Upper lobe of right lung (tissue), 1 donor: Measurements from ENCODE around the gene URM1. TPM values are rescaled to one million over a fixed set of nuclear protein-coding genes. Genes with fewer than 3 reads are reported as not detected.

Experiments
- ATAC-seq: fragments of 200-7000 bp; cut with Tn5 transposase; one replicate; pipeline ENCODE4 v1.9.1; 2020; ENCODE audit warnings: mild to moderate bottlenecking, moderate library complexity
- DNase-seq: peaks from one replicate; pipeline ENCODE4 v3.0.0-alpha.2; 2020
- H3K27ac ChIP-seq: fragments of 200-600 bp; one replicate; pipeline ENCODE4 v1.8.0; 2022
- H3K27me3 ChIP-seq: fragments of 200-600 bp; one replicate; pipeline ENCODE4 v1.8.0; 2022; ENCODE audit warnings: mild to moderate bottlenecking
- H3K36me3 ChIP-seq: fragments of 200-600 bp; one replicate; pipeline ENCODE4 v1.8.0; 2022
- H3K4me1 ChIP-seq: fragments of 200-600 bp; one replicate; pipeline ENCODE4 v1.8.0; 2022
- H3K4me3 ChIP-seq: fragments of 200-600 bp; one replicate; pipeline ENCODE4 v1.8.0; 2022; ENCODE audit warnings: mild to moderate bottlenecking
- H3K9me3 ChIP-seq: fragments of 200-600 bp; one replicate; pipeline ENCODE4 v1.8.0; 2022
- CTCF ChIP-seq: fragments of 200-600 bp; IDR thresholded peaks from one replicate; pipeline ENCODE4 v1.8.0; 2022; ENCODE audit warnings: antibody characterized with exemption
- intact Hi-C: fragments of 100-400 bp; cut with DNase I; formaldehyde crosslinking; loops from one replicate; pipeline ENCODE4 v1.11.0; 2022
- total RNA-seq: library from RNA; stranded (reverse); fragmentation: NEBNext Ultra II Directional; extraction: Animal tissue kit (Norgen Biotek cat#: 25700); gene quantifications from one replicate; pipeline ENCODE4 v1.2.1, GENCODE V29; 2021
- donor health status: DM: no; HTN: yes; CAD: no; lungs with severe emphysema.

URM1 gene
- total RNA-seq, 1 donor from 2014 or later = 56.5 TPM

DNA sequence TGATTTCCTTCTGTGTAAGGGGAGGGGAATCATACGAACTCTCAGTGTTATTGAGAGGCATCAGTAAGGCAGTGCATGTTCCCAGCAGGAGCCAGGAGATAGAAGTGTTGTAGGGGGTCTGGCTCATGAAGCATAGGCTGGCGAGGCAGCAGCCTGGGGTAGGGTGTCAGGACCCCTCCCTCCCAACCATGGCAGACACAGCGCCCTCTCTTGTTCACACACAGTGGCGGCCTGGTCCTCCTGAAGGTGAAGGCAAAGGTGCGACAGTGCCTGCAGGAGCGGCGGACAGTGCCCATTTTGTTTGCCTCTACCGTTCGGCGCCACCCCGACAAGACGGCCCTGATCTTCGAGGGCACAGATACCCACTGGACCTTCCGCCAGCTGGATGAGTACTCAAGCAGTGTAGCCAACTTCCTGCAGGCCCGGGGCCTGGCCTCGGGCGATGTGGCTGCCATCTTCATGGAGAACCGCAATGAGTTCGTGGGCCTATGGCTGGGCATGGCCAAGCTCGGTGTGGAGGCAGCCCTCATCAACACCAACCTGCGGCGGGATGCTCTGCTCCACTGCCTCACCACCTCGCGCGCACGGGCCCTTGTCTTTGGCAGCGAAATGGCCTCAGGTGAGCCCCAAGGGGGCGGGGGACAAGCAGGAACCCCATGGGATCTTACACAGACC, 26.1 kb upstream of the URM1 start:
- H3K4me3 ChIP-seq = no peak overlapping the region
- DNase-seq (no peak), ATAC-seq (no peak)
- H3K27ac ChIP-seq = no peak overlapping the region
- H3K36me3 ChIP-seq = peaks cover 70% of the 10 kb centered on the region
- peaks cover 4% of the 10 kb centered on the region for H3K4me1 ChIP-seq
- H3K9me3 ChIP-seq = no peaks in the 10 kb centered on the region
- intact Hi-C loops = loop anchor here (10.0 kb wide), 1 partner anchor 50 kb away; no protein-coding TSS in a partner anchor
- H3K27me3 ChIP-seq = no peaks in the 10 kb centered on the region
- no peak for TF ChIP-seq CTCF

- no peak overlapping the region for H3K4me3 ChIP-seq
- H3K9me3 ChIP-seq = no peaks in the 10 kb centered on the region
- DNase-seq (no peak), ATAC-seq (no peak)
- no peaks in the 10 kb centered on the region for H3K4me1 ChIP-seq
- no peak overlapping the region for H3K27ac ChIP-seq
- no peaks in the 10 kb centered on the region for H3K27me3 ChIP-seq
- peaks cover 76% of the 10 kb centered on the region for H3K36me3 ChIP-seq
- no peak for TF ChIP-seq CTCF
- intact Hi-C loops = loop anchor here (10.0 kb wide), 1 partner anchor 54 kb away; no protein-coding TSS in a partner anchor
These were observed 22.0 kb upstream of the URM1 start for GRCh38 chr9:128349125-128349524.

DNA sequence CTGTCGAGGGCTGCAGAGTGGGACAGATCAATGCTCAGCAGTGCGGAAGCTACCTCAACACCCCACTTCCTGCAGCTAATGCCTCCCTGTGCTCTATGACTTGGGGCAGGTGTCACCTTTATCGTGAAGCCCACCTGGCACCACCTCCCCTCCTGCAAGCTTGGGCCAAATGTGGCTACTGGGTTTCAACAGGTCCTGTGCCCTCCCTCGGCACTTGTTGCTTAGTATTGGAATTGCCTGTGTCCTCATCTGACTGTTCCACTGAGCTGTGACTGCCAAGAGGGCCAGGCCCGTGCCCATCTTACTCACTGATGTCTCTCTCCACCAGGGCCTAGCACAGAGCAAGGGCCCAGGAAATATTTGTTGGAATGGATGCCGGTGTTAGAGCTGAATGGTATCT, 21.4 kb upstream of the URM1 start:
- H3K27ac ChIP-seq = no peak overlapping the region
- H3K36me3 ChIP-seq = peaks cover 70% of the 10 kb centered on the region
- TF ChIP-seq CTCF = no peak
- no peaks in the 10 kb centered on the region for H3K27me3 ChIP-seq
- intact Hi-C loops = loop anchor here (10.0 kb wide), 1 partner anchor 55 kb away; no protein-coding TSS in a partner anchor
- H3K4me3 ChIP-seq = no peak overlapping the region
- ATAC-seq = no peak
- H3K4me1 ChIP-seq = no peaks in the 10 kb centered on the region
- no peaks in the 10 kb centered on the region for H3K9me3 ChIP-seq
- no peak for DNase-seq

GRCh38 chr9:128355451-128355850, 15.7 kb upstream of the URM1 start:
- H3K36me3 ChIP-seq = peaks cover 28% of the 10 kb centered on the region
- DNase-seq = no peak

GRCh38 chr9:128358090-128358489, 13.1 kb upstream of the URM1 start:
- no peak for TF ChIP-seq CTCF
- Histone ChIP-seq H3K27ac (no peak overlapping the region), H3K4me3 (no peak overlapping the region), H3K27me3 (no peaks in the 10 kb centered on the region), H3K36me3 (peaks cover 17% of the 10 kb centered on the region), H3K4me1 (peaks cover 11% of the 10 kb centered on the region), H3K9me3 (no peaks in the 10 kb centered on the region)
- intact Hi-C loops = no loop called here
- DNase-seq = no peak
- ATAC-seq = no peak

More at GRCh38 chr9:128355451-128355850, 15.7 kb upstream of the URM1 start:
- ATAC-seq = no peak
- intact Hi-C loops = no loop called here
- TF ChIP-seq CTCF = no peak
- no peaks in the 10 kb centered on the region for H3K27me3 ChIP-seq
- no peak overlapping the region for H3K4me3 ChIP-seq
- no peak overlapping the region for H3K27ac ChIP-seq
- no peaks in the 10 kb centered on the region for H3K9me3 ChIP-seq
- no peaks in the 10 kb centered on the region for H3K4me1 ChIP-seq
